ENCODE measurements around the gene LRRIQ3. TPM values are rescaled to one million over a fixed set of nuclear protein-coding genes. Genes with fewer than 3 reads are reported as not detected.

The LRRIQ3 gene
- total RNA-seq, 6 donors from 2014 or later: 0.30 to 0.84 (median 0.31) TPM; not detected in 3

- Histone ChIP-seq H3K4me3 (no peak overlapping the region), H3K27ac (no peak overlapping the region), H3K9me3 (no peaks in the 10 kb centered on the region), H3K27me3 (no peaks in the 10 kb centered on the region), H3K36me3 (no peaks in the 10 kb centered on the region), H3K4me1 (no peaks in the 10 kb centered on the region)
- no peak for TF ChIP-seq CTCF (IDR thresholded peaks at IDR 0.05)
- TF ChIP-seq POLR2AphosphoS5 (IDR thresholded peaks at IDR 0.05): no peak
- no peak for TF ChIP-seq EP300 (IDR thresholded peaks at IDR 0.05)
- TF ChIP-seq POLR2A (IDR thresholded peaks at IDR 0.05): no peak
- WGBS, 2 donors: 47 to 50% methylated on average over 3 of the region's 3 CpGs
- ATAC-seq (ENCODE audit: low FRiP score in 2 of 2): no peak
- DNase-seq: no peak
Measured at GRCh38 chr1:73980324-73981040, 217.5 kb downstream of the LRRIQ3 start.

GRCh38 chr1:73979684-73980083 lies 218.3 kb downstream of the LRRIQ3 start:
- WGBS, 2 donors: 79 to 80% methylated on average over 2 of the region's 2 CpGs
- no peaks in the 10 kb centered on the region for H3K9me3 ChIP-seq
- no peaks in the 10 kb centered on the region for H3K36me3 ChIP-seq
- H3K27me3 ChIP-seq: no peaks in the 10 kb centered on the region
- H3K4me3 ChIP-seq: no peak overlapping the region
- H3K27ac ChIP-seq: no peak overlapping the region
- ATAC-seq (ENCODE audit: low FRiP score in 2 of 2) (no peak), DNase-seq (no peak)
- TF ChIP-seq CTCF (IDR thresholded peaks at IDR 0.05): no peak
- TF ChIP-seq EP300 (IDR thresholded peaks at IDR 0.05): no peak
- no peaks in the 10 kb centered on the region for H3K4me1 ChIP-seq

GRCh38 chr1:73978964-73979363 lies 219.0 kb downstream of the LRRIQ3 start:
- no peak for ATAC-seq (ENCODE audit: low FRiP score in 2 of 2)

More at GRCh38 chr1:73978964-73979363, 219.0 kb downstream of the LRRIQ3 start:
- TF ChIP-seq POLR2A (IDR thresholded peaks at IDR 0.05) (no peak), POLR2AphosphoS5 (IDR thresholded peaks at IDR 0.05) (no peak), CTCF (IDR thresholded peaks at IDR 0.05) (no peak), EP300 (IDR thresholded peaks at IDR 0.05) (no peak)
- Histone ChIP-seq H3K4me1 (no peaks in the 10 kb centered on the region), H3K4me3 (no peak overlapping the region), H3K27me3 (no peaks in the 10 kb centered on the region), H3K27ac (no peak overlapping the region), H3K36me3 (no peaks in the 10 kb centered on the region), H3K9me3 (no peaks in the 10 kb centered on the region)
- no peak for DNase-seq
- WGBS, 2 donors: 83 to 100% methylated on average over 1 of the region's 1 CpG

Other genes starting within 250 kb of the LRRIQ3 start
- gene FPGT, start 66 bp upstream of the LRRIQ3 start, total RNA-seq: 10 to 100 TPM in 5 of 6 donors, 1 to 10 TPM in 1; 3.9 to 29.3 (median 15.8) TPM
- 1 to 10 TPM in 3 of 6 donors, under 1 TPM in 2, not detected in 1; 0.72 to 2.8 (median 2.1) TPM for gene TNNI3K, start 37.2 kb upstream of the LRRIQ3 start, total RNA-seq

Measured in upper lobe of left lung (tissue), 6 donors.